Subcutaneous abdominal adipose tissue (tissue), 5 donors: Measurements from ENCODE around the gene PTPRD.
"Not testable (repeated sequence)": the region's sequence is repeated elsewhere in the genome, so short reads cannot be mapped to it uniquely, and the experiment has no call there.

Experiments used
- H3K27ac ChIP-seq: one replicate; pipeline ENCODE4 v1.7.0; 2013; ENCODE audit warnings: low read depth, mild to moderate bottlenecking, inconsistent platforms, low read length, moderate library complexity
- H3K27me3 ChIP-seq, 5 donors: one replicate each; pipeline ENCODE4 v1.7.0; 2013; ENCODE audit warnings: low read length in 5 of 5, inconsistent platforms in 1 of 5; ENCODE audit not compliant: control insufficient read depth in 5 of 5, insufficient read depth in 4 of 5
- H3K36me3 ChIP-seq, 5 donors: one replicate each; pipeline ENCODE4 v1.7.0; 2013; ENCODE audit warnings: low read length in 5 of 5; ENCODE audit not compliant: control insufficient read depth in 5 of 5, insufficient read depth in 5 of 5
- H3K4me1 ChIP-seq, 5 donors: one replicate each; pipeline ENCODE4 v1.7.0; 2013; ENCODE audit warnings: low read length in 5 of 5, mild to moderate bottlenecking in 3 of 5, moderate library complexity in 1 of 5; ENCODE audit not compliant: control insufficient read depth in 5 of 5, insufficient read depth in 5 of 5
- H3K4me3 ChIP-seq, 5 donors: one replicate each; pipeline ENCODE4 v1.7.0; 2013; ENCODE audit warnings: low read length in 5 of 5, low read depth in 1 of 5
- H3K9ac ChIP-seq, 5 donors: one replicate each; pipeline ENCODE4 v1.7.0; 2013; ENCODE audit warnings: low read length in 5 of 5, mild to moderate bottlenecking in 4 of 5, moderate library complexity in 3 of 5
- H3K9me3 ChIP-seq, 5 donors: one replicate each; pipeline ENCODE4 v1.7.0; 2013; ENCODE audit warnings: low read length in 5 of 5; ENCODE audit not compliant: control insufficient read depth in 5 of 5
- donor health status: healthy.
- donor health status: healthy.
- donor health status: healthy.
- donor health status: healthy.
- donor health status: healthy.

The PTPRD gene

DNA sequence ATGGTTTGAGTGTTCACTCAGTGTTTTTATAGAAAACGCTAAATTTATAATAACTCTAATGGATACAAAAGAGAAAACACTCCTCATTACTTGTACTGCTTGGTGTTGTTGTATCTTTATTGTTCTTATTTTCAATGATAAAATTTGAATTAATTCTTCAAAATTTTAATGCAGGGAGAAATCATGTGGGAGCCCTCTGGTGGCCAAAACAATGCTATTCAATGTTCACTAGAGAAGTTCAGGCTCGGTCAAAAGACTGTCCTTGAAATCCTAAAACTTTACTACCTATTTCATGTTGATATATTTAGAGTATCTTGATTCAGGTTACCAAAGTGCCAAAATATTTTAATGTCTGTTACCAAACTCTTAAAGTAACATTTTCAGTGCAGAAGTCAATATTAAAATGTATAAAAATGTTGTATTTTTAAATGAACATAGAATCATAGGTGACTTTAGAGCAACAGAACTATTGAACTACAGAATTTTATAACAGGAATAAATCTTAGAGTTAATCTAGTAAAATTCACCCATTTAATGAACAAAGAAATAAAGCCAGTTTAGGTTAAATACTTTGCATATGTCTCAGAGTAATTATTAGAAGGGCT lies 1259.8 kb downstream of the PTPRD start:
- Histone ChIP-seq H3K36me3 (no peaks in the 10 kb centered on the region), H3K4me3 (no peak overlapping the region), H3K4me1 (no peaks in the 10 kb centered on the region), H3K27me3 (no peaks in the 10 kb centered on the region), H3K9ac (no peak overlapping the region), H3K27ac (no peak overlapping the region), H3K9me3 (no peaks in the 10 kb centered on the region)

GRCh38 chr9:9341203-9341602 lies 1271.6 kb downstream of the PTPRD start:
- Histone ChIP-seq H3K9me3 (no peaks in the 10 kb centered on the region), H3K9ac (no peak overlapping the region), H3K27ac (no peak overlapping the region), H3K4me3 (no peak overlapping the region), H3K4me1 (no peaks in the 10 kb centered on the region), H3K36me3 (no peaks in the 10 kb centered on the region), H3K27me3 (no peaks in the 10 kb centered on the region)

DNA sequence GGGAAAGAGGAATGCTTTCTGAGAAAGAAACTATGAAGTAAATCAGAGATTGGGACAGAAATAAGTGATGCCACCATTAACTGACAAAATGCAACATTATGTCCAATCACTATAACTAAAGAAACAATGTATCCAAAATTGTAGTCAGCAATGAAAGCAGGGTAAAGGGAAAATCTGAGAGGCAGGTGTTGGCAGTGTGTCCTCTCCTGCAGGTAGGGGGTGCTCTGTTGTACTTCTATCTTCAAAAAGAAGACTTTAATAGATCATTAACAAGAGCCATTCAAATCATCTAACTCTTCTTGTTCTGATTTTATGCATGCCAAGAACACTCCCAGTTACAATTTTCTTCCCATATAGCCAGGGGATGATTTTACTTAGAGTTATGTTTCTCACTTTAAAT lies 1275.7 kb downstream of the PTPRD start:
- H3K9me3 ChIP-seq = no peaks in the 10 kb centered on the region
- H3K4me3 ChIP-seq = no peak overlapping the region
- H3K36me3 ChIP-seq = no peaks in the 10 kb centered on the region
- no peak overlapping the region for H3K27ac ChIP-seq
- no peaks in the 10 kb centered on the region for H3K27me3 ChIP-seq
- no peak overlapping the region for H3K9ac ChIP-seq
- H3K4me1 ChIP-seq = no peaks in the 10 kb centered on the region

- Histone ChIP-seq H3K4me1 (no peaks in the 10 kb centered on the region), H3K9ac (no peak overlapping the region), H3K27me3 (no peaks in the 10 kb centered on the region), H3K4me3 (no peak overlapping the region), H3K36me3 (no peaks in the 10 kb centered on the region), H3K27ac (no peak overlapping the region), H3K9me3 (peaks cover 0 to 2% (median 0%) of the 10 kb centered on the region in 5 donors)
Measured at GRCh38 chr9:9326749-9327148, 1286.1 kb downstream of the PTPRD start.

- no peak overlapping the region for H3K27ac ChIP-seq
- no peak overlapping the region for H3K4me3 ChIP-seq
- H3K9me3 ChIP-seq = peaks cover 0 to 2% (median 0%) of the 10 kb centered on the region in 5 donors
- H3K27me3 ChIP-seq = no peaks in the 10 kb centered on the region
- no peaks in the 10 kb centered on the region for H3K4me1 ChIP-seq
- no peaks in the 10 kb centered on the region for H3K36me3 ChIP-seq
- H3K9ac ChIP-seq = no peak overlapping the region
Measured at GRCh38 chr9:9319007-9319406, 1293.8 kb downstream of the PTPRD start.

DNA sequence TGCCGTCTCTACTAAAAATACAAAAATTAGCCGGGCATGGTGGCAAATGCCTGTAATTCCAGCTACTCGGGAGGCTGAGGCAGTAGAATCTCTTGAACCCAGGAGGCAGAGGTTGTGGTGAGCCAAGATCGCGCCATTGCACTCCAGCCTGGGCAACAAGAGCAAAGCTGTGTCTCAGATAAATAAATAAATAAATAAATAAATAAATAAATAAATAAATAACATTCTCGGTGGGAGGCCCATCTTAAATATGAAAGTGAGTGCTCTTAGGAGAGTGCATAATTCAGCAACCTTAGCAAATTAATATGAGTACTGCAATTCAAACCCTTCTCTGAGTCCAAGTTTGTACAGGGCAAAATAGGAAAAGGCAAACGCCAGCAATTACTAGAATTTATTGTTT lies 1302.1 kb downstream of the PTPRD start:
- H3K27ac ChIP-seq, H3K4me3 ChIP-seq, H3K27me3 ChIP-seq, H3K9ac ChIP-seq, H3K4me1 ChIP-seq, H3K36me3 ChIP-seq, H3K9me3 ChIP-seq: not testable (repeated sequence)

DNA sequence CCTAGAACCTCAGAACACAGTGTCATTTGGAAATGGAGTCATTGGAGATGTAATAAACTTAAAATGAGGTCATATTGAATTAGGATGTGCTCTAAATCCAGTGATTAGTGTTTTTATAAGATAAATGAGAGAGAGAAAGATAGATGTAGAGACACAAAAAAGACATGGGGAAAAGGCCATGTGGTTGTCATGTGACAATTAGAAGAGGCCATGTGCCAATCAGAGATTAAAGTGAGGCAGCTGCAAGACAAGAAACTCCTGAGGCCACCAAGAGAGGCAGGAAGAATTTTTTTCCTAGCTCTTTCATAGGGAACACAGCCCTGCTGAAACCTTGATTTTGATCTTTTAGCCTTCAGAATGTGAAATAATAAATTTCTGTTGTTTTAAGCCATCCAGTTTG lies 1307.2 kb downstream of the PTPRD start:
- Histone ChIP-seq H3K9ac (no peak overlapping the region), H3K27ac (no peak overlapping the region), H3K4me1 (no peaks in the 10 kb centered on the region), H3K4me3 (no peak overlapping the region), H3K27me3 (no peaks in the 10 kb centered on the region), H3K9me3 (no peaks in the 10 kb centered on the region), H3K36me3 (no peaks in the 10 kb centered on the region)

- no peaks in the 10 kb centered on the region for H3K36me3 ChIP-seq
- no peaks in the 10 kb centered on the region for H3K9me3 ChIP-seq
- no peaks in the 10 kb centered on the region for H3K27me3 ChIP-seq
- H3K4me1 ChIP-seq = no peaks in the 10 kb centered on the region
- H3K27ac ChIP-seq = no peak overlapping the region
- H3K4me3 ChIP-seq = no peak overlapping the region
- H3K9ac ChIP-seq = no peak overlapping the region
Measured at GRCh38 chr9:9299134-9299533, 1313.7 kb downstream of the PTPRD start.

- H3K9me3 ChIP-seq = no peaks in the 10 kb centered on the region
- no peak overlapping the region for H3K4me3 ChIP-seq
- H3K27ac ChIP-seq = no peak overlapping the region
- H3K9ac ChIP-seq = no peak overlapping the region
- H3K4me1 ChIP-seq = no peaks in the 10 kb centered on the region
- no peaks in the 10 kb centered on the region for H3K27me3 ChIP-seq
- H3K36me3 ChIP-seq = no peaks in the 10 kb centered on the region
Measured at GRCh38 chr9:9286001-9286400, 1326.8 kb downstream of the PTPRD start.

DNA sequence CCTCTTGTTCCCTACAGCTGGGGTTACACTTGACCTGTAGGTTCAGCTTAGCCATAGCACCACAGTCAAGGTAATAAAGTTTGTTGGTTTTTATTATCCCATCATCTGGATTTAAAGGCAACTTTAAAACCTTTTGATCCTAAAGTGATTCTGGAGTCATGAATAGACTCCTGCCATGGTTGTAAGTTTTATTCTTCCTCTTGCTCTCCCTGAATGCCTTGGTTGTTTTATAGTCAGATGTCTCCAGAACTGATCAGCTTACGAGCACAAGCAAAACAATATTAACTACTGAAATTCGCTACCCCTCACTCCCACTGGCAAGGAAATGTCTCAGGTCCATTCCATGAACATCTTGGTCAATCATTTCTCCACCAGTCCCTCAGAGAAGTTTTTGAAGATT lies 1328.6 kb downstream of the PTPRD start:
- Histone ChIP-seq H3K36me3 (no peaks in the 10 kb centered on the region), H3K9ac (no peak overlapping the region), H3K4me3 (no peak overlapping the region), H3K4me1 (no peaks in the 10 kb centered on the region), H3K27ac (no peak overlapping the region), H3K9me3 (no peaks in the 10 kb centered on the region), H3K27me3 (no peaks in the 10 kb centered on the region)
